ENCODE measurements around the gene UBR2. TPM values are rescaled to one million over a fixed set of nuclear protein-coding genes. Genes with fewer than 3 reads are reported as not detected.

Gene UBR2
- total and polyA plus RNA-seq, 2 of the 4 experiments (the other 2 are of a cell fraction), result 7.7 to 32.3 TPM

- peak overlapping the region; percentile 82 for H3K9ac ChIP-seq (ENCODE audit: low read depth, low read length)
- H3K27ac ChIP-seq (ENCODE audit: insufficient read depth, low read length), result peak overlapping the region; percentile 92
These were observed 162.8 kb downstream of the UBR2 start for GRCh38 chr6:42726485-42727086.

More at GRCh38 chr6:42726485-42727086, 162.8 kb downstream of the UBR2 start:
- Histone ChIP-seq H3K4me1 (ENCODE audit: control insufficient read depth, insufficient read depth, low read length) (peaks cover 9% of the 10 kb centered on the region), H4K91ac (ENCODE audit: insufficient read depth, low read depth, low read length) (peak overlapping the region; percentile 83), H2BK20ac (ENCODE audit: low read depth, low read length) (peak overlapping the region; percentile 93), H3K27me3 (ENCODE audit: control insufficient read depth, insufficient read depth, low read length) (no peaks in the 10 kb centered on the region), H2BK15ac (ENCODE audit: low read depth, low read length) (peak overlapping the region; percentile 93; the same call in 2 of the 3 replicates), H3K14ac (replicated peaks; ENCODE audit: low read depth, low read length) (peak overlapping the region; percentile 97), H2BK120ac (ENCODE audit: low read depth, low read length) (peak overlapping the region; percentile 94), H4K20me1 (ENCODE audit: insufficient read depth, low read length) (no peaks in the 10 kb centered on the region), H3K36me3 (ENCODE audit: control insufficient read depth, insufficient read depth, low read length) (peaks cover 4% of the 10 kb centered on the region), H2AK9ac (replicated peaks; ENCODE audit: low read depth, low read length, poor library complexity) (peak overlapping the region; percentile 86), H4K8ac (ENCODE audit: low read depth in 2 of 2, low read length in 2 of 2) (peak overlapping the region; percentile 68 to 99), H3K18ac (ENCODE audit: low read depth, low read length) (peak overlapping the region; percentile 97), H3K23ac (ENCODE audit: low read depth, low read length) (peak overlapping the region; percentile 98), H3K9me1 (ENCODE audit: insufficient read depth, low read length) (peaks cover 6% of the 10 kb centered on the region; the same call in 1 of the 2 replicates), H3K4ac (ENCODE audit: low read depth, low read length) (peak overlapping the region; percentile 86), H2BK5ac (ENCODE audit: low read depth, low read length, poor library complexity, severe bottlenecking) (peak overlapping the region; percentile 87), H3K56ac (ENCODE audit: extremely low read depth, insufficient read depth, low read length) (peak overlapping the region; percentile 95), H2AFZ (replicated peaks; ENCODE audit: low read length, poor library complexity) (peak overlapping the region; percentile 93), H3K4me2 (ENCODE audit: low read depth, low read length) (peak overlapping the region; percentile 90), H2AK5ac (ENCODE audit: low read depth, low read length) (peak overlapping the region; percentile 71; the same call in 1 of the 2 replicates), H3K79me1 (ENCODE audit: low read depth in 1 of 2, low read length in 2 of 2) (peaks cover 0 to 9% of the 10 kb centered on the region in 2 experiments; a peak in 2 of 4 replicates), H4K5ac (ENCODE audit: low read depth, low read length) (peak overlapping the region; percentile 99), H3K9me3 (ENCODE audit: control insufficient read depth, insufficient read depth, low read length) (no peaks in the 10 kb centered on the region), H3K4me3 (ENCODE audit: insufficient read depth, low read depth, low read length) (peak overlapping the region; percentile 43)
- TF ChIP-seq CHD1 (IDR thresholded peaks at IDR 0.05; ENCODE audit: low read depth, low read length) (no peak), MAZ (IDR thresholded peaks at IDR 0.05; ENCODE audit: borderline replicate concordance, low read depth, low read length) (no peak), SMC3 (IDR thresholded peaks at IDR 0.05; ENCODE audit: low read depth, low read length) (peak; percentile 98), BHLHE40 (IDR thresholded peaks at IDR 0.05; ENCODE audit: low read depth, low read length) (peak; percentile 43; the same call in 1 of the 2 replicates), RAD21 (IDR thresholded peaks at IDR 0.05; ENCODE audit: low read length) (peak; percentile 94)
- TF ChIP-seq, protein P1, sequence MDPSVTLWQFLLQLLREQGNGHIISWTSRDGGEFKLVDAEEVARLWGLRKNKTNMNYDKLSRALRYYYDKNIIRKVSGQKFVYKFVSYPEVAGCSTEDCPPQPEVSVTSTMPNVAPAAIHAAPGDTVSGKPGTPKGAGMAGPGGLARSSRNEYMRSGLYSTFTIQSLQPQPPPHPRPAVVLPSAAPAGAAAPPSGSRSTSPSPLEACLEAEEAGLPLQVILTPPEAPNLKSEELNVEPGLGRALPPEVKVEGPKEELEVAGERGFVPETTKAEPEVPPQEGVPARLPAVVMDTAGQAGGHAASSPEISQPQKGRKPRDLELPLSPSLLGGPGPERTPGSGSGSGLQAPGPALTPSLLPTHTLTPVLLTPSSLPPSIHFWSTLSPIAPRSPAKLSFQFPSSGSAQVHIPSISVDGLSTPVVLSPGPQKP (IDR thresholded peaks at IDR 0.05; ENCODE audit: borderline replicate concordance, low read depth, low read length), result no peak
- TF ChIP-seq, protein P2, sequence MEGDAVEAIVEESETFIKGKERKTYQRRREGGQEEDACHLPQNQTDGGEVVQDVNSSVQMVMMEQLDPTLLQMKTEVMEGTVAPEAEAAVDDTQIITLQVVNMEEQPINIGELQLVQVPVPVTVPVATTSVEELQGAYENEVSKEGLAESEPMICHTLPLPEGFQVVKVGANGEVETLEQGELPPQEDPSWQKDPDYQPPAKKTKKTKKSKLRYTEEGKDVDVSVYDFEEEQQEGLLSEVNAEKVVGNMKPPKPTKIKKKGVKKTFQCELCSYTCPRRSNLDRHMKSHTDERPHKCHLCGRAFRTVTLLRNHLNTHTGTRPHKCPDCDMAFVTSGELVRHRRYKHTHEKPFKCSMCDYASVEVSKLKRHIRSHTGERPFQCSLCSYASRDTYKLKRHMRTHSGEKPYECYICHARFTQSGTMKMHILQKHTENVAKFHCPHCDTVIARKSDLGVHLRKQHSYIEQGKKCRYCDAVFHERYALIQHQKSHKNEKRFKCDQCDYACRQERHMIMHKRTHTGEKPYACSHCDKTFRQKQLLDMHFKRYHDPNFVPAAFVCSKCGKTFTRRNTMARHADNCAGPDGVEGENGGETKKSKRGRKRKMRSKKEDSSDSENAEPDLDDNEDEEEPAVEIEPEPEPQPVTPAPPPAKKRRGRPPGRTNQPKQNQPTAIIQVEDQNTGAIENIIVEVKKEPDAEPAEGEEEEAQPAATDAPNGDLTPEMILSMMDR (conservative IDR thresholded peaks at IDR 0.05; ENCODE audit: low read depth, low read length), result peak; percentile 96
- peak; percentile 94 for ATAC-seq (ENCODE audit: low read depth)
- in situ Hi-C loops (cut with MboI; ENCODE audit: low sequenced_read_pairs), result no loop called here
- intact Hi-C loops (cut with micrococcal nuclease), result loop anchor here (1.0 to 2.0 kb wide), 4 partner anchors 36 to 151 kb away; partner anchors contain the start of gene BICRAL
- no TSS peak for BruUV-seq (replicated peaks)
- ChIA-PET POLR2A (ENCODE audit: unreplicated experiment) (interaction anchor here (0.6 kb wide), 1 partner anchor 56 kb away, joined by 3 read pairs; no protein-coding TSS in a partner anchor), CTCF (interaction anchor here (0.7 to 2.3 kb wide), 8 partner anchors 9 to 147 kb away, joined by 3 to 9 read pairs (median 6); partner anchors contain the start of gene TBCC)
- peak; percentile 91 for DNase-seq
- dilution Hi-C loops (cut with HindIII; ENCODE audit: low sequenced_read_pairs, unreplicated experiment), result no loop called here
- WGBS, 2 experiments (ENCODE audit: extremely low coverage in 2 of 2, insufficient read length in 1 of 2), result no CpG with 5 or more reads among the region's 14 CpGs
